ENCODE measurements around the gene GMPR2.

DNA sequence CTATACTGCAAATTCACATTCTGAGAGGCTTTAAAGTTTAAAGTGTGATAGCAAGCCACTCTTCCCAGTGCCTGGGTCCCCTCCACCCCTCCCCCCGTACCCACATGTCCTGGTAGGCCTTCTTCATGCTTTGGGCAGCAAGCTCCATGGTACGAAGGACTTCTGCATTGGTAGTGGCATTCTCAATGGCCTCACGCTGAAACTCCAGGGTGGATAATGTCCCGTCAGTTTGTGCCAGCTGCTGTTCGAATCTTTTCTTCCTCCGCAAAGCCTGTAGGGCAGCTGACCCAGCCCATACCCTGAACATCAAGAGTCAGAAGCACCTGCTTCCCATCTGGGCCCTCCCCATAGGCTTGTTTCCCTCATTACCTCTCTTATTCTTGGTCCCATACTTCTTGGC lies 21.4 kb upstream of the GMPR2 start:
- TF ChIP-seq SPI1 (IDR thresholded peaks at IDR 0.05; ENCODE audit: borderline replicate concordance, low read depth) = no peak
- TF ChIP-seq, protein P1, sequence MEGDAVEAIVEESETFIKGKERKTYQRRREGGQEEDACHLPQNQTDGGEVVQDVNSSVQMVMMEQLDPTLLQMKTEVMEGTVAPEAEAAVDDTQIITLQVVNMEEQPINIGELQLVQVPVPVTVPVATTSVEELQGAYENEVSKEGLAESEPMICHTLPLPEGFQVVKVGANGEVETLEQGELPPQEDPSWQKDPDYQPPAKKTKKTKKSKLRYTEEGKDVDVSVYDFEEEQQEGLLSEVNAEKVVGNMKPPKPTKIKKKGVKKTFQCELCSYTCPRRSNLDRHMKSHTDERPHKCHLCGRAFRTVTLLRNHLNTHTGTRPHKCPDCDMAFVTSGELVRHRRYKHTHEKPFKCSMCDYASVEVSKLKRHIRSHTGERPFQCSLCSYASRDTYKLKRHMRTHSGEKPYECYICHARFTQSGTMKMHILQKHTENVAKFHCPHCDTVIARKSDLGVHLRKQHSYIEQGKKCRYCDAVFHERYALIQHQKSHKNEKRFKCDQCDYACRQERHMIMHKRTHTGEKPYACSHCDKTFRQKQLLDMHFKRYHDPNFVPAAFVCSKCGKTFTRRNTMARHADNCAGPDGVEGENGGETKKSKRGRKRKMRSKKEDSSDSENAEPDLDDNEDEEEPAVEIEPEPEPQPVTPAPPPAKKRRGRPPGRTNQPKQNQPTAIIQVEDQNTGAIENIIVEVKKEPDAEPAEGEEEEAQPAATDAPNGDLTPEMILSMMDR (IDR thresholded peaks at IDR 0.05; ENCODE audit: insufficient read depth, low read length) = no peak
- no peak for TF ChIP-seq GABPA (IDR thresholded peaks at IDR 0.05; ENCODE audit: low read depth)

Measured in HL-60 (cell line).